Effector memory CD4-positive, alpha-beta T cell (primary cell): ENCODE results near the gene MPPED1.

Source experiments
- DNase-seq, 3 donors: peaks; one replicate each; pipeline ENCODE4 v3.0.0-alpha.2; 2020
- H3K27ac ChIP-seq: 2 replicates; pipeline ENCODE4 v1.7.0; 2013; ENCODE audit warnings: mild to moderate bottlenecking, low read length, moderate library complexity; ENCODE audit not compliant: insufficient read depth, poor library complexity, severe bottlenecking
- H3K27me3 ChIP-seq: replicated peaks from 2 replicates; pipeline ENCODE4 v1.7.0; 2013; ENCODE audit warnings: mild to moderate bottlenecking, low read length; ENCODE audit not compliant: insufficient read depth, control insufficient read depth, poor library complexity, severe bottlenecking
- H3K36me3 ChIP-seq: 2 replicates; pipeline ENCODE4 v1.7.0; 2013; ENCODE audit warnings: mild to moderate bottlenecking, low read length, moderate library complexity; ENCODE audit not compliant: control insufficient read depth, insufficient read depth
- H3K4me1 ChIP-seq: 2 replicates; pipeline ENCODE4 v1.7.0; 2013; ENCODE audit warnings: low read length, mild to moderate bottlenecking; ENCODE audit not compliant: control insufficient read depth, insufficient read depth, poor library complexity, severe bottlenecking
- H3K4me3 ChIP-seq: 2 replicates; pipeline ENCODE4 v1.7.0; 2013; ENCODE audit warnings: low read length, low read depth, mild to moderate bottlenecking; ENCODE audit not compliant: insufficient read depth, poor library complexity, severe bottlenecking
- H3K9me3 ChIP-seq: 2 replicates; pipeline ENCODE4 v1.7.0; 2013; ENCODE audit warnings: mild to moderate bottlenecking, low read length, moderate library complexity; ENCODE audit not compliant: control insufficient read depth

Gene MPPED1

DNA sequence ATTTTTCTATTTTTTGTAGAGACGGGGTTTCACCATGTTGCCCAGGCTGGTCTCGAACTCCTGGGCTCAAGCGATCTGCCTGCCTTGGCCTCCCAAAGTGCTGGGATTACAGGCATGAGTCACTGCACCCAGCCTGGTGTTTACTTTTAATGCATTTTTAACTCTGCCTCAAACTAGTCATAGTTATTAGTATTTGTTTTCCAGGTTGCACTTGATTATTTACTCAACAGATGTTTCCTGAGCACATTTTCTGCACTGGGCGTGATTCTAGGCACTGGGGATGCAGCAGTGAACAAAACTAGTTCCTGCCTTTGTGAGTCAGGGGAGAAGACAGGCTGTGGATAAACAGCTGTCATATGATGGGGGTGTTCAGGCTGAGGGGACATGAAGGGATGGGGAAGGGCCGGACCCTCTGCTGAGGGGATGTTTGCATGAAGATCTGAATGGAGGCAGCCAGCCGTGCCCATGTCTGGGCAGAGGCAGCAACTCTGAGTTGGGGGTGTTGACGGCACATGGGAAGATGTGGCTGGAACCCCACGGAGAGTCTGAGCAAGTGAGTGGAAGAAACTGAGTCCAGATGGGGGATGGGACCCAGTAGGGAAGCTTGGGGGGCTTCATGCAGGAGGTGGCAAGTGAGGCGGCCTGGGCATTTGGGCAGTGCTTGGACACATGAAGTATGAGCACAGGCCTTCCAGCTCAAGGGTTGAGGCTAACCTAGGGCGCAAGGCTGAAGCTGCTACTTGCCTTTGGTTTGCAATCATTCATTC is 34.4 kb downstream of the MPPED1 start:
- Histone ChIP-seq H3K27ac (no peak overlapping the region), H3K36me3 (no peaks in the 10 kb centered on the region), H3K4me3 (no peak overlapping the region), H3K4me1 (no peaks in the 10 kb centered on the region), H3K9me3 (no peaks in the 10 kb centered on the region), H3K27me3 (no peaks in the 10 kb centered on the region)
- DNase-seq = no peak

DNA sequence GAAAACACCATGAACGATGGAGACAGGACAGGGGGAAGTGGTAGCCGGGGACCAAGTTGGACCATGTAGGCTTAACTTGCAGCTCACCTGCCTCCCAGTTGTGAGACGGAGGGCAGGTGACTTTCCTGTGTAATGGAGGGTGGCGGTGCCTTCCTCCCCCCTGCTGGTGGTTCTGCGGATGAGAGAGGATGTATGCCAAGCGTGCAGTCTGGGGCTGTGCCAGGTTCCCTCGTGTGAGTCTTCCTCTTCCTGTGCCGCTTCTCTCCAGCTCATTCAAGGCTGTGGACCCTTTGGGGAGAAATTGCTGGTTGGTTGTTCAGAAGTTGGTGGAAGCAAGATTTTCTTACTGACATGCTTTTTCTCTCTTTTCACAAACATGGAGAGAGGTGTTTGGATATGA is 35.1 kb downstream of the MPPED1 start:
- no peak overlapping the region for H3K27ac ChIP-seq
- DNase-seq = no peak
- no peaks in the 10 kb centered on the region for H3K4me1 ChIP-seq
- H3K9me3 ChIP-seq = no peaks in the 10 kb centered on the region
- H3K4me3 ChIP-seq = no peak overlapping the region
- no peaks in the 10 kb centered on the region for H3K27me3 ChIP-seq
- no peaks in the 10 kb centered on the region for H3K36me3 ChIP-seq

DNA sequence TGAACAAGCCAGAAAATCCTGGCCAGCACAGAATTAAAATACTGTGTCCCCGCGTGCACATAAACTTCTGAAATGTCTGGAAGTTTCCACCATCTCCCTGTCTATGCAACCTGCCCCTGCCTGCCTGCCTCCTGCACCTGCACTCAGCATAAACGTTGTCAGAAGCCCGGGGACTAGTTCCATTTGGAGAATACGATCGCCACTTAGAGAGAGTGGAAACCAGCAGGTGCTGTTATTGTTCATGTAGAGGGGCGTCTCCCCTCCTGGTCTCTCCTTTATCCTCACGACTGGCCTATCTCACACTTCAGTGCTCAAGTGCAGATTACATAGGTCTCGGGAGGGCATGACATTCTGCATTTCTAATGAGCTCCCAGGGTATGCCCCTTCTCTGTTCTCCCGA is 35.6 kb downstream of the MPPED1 start:
- no peaks in the 10 kb centered on the region for H3K36me3 ChIP-seq
- no peak overlapping the region for H3K4me3 ChIP-seq
- DNase-seq = no peak
- H3K27ac ChIP-seq = no peak overlapping the region
- H3K4me1 ChIP-seq = no peaks in the 10 kb centered on the region
- H3K27me3 ChIP-seq = no peaks in the 10 kb centered on the region
- H3K9me3 ChIP-seq = no peaks in the 10 kb centered on the region

DNA sequence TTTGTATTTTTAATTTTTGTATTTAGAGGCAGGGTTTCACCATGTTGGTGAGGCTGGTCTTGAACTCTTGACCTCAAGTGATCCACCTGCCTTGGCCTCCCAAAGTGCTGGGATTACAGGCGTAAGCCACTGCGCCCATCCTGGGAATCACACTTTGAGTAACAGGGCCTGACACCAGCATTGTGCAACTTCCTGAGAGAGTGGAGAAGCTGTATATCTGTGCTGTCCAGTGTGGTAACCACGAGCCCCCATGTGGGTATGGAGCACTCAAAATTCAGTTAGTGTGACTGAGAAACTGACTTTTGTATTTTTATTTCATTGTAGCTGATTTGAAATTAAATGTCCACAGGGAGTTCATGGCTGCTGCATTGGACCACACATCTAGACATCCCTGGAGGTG is 36.2 kb downstream of the MPPED1 start:
- no peaks in the 10 kb centered on the region for H3K4me1 ChIP-seq
- H3K4me3 ChIP-seq = no peak overlapping the region
- DNase-seq = no peak
- H3K27ac ChIP-seq = no peak overlapping the region
- no peaks in the 10 kb centered on the region for H3K27me3 ChIP-seq
- H3K9me3 ChIP-seq = no peaks in the 10 kb centered on the region
- no peaks in the 10 kb centered on the region for H3K36me3 ChIP-seq

DNA sequence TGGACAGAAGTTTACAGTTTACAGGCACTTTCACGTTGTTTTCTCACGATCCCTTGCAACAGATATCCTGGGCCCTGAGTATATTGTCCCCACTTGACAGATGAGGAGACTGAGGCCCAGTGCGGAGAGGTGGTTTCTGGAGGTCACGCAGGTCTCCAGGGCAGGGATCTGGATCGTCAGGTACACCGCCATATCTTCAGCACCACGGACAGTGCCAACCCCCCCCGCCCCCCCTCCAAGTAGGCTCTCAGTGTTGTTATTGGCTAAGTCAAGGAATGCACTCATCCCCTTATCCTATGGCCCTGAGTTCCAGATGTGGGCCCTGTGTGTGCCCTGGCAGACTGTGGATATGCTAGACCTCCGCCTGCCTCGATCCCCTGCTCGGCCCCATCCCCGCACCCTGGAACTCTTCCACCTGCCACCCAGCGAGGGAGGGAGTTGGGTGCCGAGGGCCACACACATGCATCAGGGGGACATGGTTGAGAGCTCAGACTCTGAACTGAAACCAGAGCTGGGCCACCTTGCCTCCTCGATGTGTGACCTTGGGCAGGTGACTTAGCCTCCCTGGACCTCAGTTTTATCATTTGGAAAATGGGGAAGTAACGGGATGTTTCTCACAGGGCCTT is 37.5 kb downstream of the MPPED1 start:
- no peaks in the 10 kb centered on the region for H3K9me3 ChIP-seq
- no peak for DNase-seq
- H3K36me3 ChIP-seq = no peaks in the 10 kb centered on the region
- no peak overlapping the region for H3K27ac ChIP-seq
- no peaks in the 10 kb centered on the region for H3K4me1 ChIP-seq
- no peaks in the 10 kb centered on the region for H3K27me3 ChIP-seq
- no peak overlapping the region for H3K4me3 ChIP-seq

DNA sequence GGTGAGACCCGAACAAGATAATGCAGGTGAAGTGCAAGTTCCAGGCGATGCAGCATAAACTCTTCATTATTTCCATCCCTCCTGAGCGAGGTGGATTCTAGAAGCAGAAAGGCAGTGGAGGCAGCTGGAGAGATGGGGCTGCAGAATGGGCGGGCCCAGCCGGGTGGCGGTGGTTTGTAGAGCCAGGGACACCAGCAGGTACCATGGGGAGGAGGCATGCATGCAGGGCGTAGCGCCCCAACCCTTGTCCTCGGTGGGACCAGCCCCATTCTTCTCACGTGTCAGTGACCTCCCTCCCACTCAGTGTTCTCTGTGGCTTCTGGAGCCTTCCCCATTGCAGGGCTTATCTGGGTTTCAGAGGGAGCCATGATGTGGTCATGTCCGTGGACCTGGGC is 38.0 kb downstream of the MPPED1 start:
- no peaks in the 10 kb centered on the region for H3K4me1 ChIP-seq
- no peak overlapping the region for H3K4me3 ChIP-seq
- DNase-seq = no peak
- H3K36me3 ChIP-seq = no peaks in the 10 kb centered on the region
- no peak overlapping the region for H3K27ac ChIP-seq
- no peaks in the 10 kb centered on the region for H3K9me3 ChIP-seq
- no peaks in the 10 kb centered on the region for H3K27me3 ChIP-seq

DNA sequence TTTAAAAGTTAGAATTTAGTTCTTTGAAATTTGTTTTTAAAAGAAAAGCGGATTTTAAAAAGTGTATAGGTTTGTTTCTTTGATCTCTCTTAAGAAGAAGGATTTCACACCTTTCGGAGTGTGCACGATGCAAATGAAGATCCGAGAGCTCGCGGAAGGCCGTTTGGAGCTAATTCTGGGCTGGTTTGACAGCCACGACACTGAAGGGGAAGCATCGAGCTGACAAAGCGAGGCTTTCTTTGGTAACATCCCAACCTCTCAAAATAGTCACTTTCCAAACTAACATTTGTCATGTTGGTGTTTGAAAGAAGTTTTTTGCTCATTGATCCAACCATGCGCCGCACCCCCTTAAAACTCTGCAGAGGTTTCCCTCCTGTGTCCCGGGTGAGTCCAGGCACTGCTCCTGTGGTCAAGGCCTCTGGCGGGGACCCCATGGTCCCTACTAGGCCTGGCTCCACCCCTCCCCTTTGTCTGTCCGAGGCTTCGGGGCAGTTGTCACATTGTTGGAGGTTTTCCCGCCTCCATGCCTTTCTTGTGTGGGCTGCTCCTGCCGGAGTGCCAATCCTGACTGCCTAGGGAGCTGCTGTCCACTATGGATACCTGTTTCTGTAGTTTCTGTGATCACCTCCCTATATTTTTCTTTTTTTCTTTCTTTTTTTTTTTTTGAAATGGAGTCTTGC is 39.7 kb downstream of the MPPED1 start:
- Histone ChIP-seq H3K36me3 (no peaks in the 10 kb centered on the region), H3K4me3 (no peak overlapping the region), H3K9me3 (no peaks in the 10 kb centered on the region), H3K4me1 (no peaks in the 10 kb centered on the region), H3K27me3 (no peaks in the 10 kb centered on the region), H3K27ac (no peak overlapping the region)
- no peak for DNase-seq

DNA sequence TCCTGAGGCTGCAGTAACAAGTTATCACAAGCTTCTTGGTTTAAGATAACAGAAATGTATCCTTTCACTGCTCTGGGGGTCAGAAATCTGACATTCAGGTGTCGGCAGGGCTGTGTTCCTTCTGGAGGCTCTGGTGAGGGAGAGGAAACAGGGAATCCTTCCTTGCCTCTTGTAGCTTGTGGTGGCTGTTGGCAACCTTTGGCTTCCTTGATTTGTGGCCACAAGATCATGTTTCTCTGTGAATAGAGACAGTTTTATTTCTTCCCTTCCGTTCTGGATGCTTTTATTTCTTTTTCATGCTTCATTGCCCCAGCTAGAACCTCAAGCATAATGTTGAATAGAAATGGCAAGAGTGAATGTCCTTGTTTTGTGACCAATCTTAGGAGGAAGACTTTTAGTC is 44.0 kb downstream of the MPPED1 start:
- no peak for DNase-seq
- no peaks in the 10 kb centered on the region for H3K4me1 ChIP-seq
- H3K27me3 ChIP-seq = no peaks in the 10 kb centered on the region
- no peaks in the 10 kb centered on the region for H3K9me3 ChIP-seq
- H3K36me3 ChIP-seq = no peaks in the 10 kb centered on the region
- H3K27ac ChIP-seq = no peak overlapping the region
- no peak overlapping the region for H3K4me3 ChIP-seq

DNA sequence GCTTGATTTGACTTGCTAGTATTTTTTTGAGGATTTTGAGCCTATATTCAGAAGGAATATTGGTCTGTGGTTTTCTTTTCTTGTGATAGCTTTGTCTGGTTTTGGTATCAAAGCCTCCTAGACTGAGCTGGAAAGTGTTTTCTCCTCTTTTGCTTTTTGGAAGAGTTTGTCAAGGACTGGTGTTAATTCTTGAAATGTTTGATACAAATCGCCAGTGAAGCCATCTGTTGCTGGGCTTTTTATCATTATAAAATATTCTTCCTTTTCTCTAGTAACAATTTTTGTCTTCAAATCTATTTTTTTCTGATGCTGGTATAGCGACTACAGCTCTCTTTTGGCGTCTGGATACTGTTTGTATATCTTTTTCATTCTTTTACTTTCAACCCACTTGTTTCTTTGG is 45.2 kb downstream of the MPPED1 start:
- Histone ChIP-seq H3K9me3 (no peaks in the 10 kb centered on the region), H3K4me1 (no peaks in the 10 kb centered on the region), H3K4me3 (no peak overlapping the region), H3K36me3 (no peaks in the 10 kb centered on the region), H3K27ac (no peak overlapping the region), H3K27me3 (no peaks in the 10 kb centered on the region)
- DNase-seq = no peak

DNA sequence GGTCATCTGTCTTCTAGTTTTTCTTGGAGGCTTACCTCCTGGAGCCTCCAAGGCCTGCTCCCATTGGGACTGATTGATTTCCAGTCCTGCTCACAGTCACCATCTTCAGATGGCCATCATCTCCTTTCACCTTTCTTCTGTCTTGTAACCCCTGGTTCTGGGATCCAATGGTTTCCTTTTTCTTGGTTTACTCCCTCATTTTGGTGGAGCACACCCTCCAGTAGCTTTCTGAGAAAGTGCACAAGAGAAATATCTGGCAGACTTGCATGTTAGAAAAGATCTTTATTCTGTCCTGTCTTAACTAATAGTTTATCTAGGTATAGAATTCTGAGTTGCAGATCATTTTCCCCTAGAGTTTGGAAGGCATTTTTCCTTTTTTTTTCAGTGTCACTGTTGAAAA is 50.9 kb downstream of the MPPED1 start:
- Histone ChIP-seq H3K4me3 (no peak overlapping the region), H3K27me3 (no peaks in the 10 kb centered on the region), H3K36me3 (no peaks in the 10 kb centered on the region), H3K27ac (no peak overlapping the region), H3K4me1 (no peaks in the 10 kb centered on the region), H3K9me3 (no peaks in the 10 kb centered on the region)
- DNase-seq = no peak
